GM12873 (cell line): ENCODE results near the gene APOD.

Experiments
- TF ChIP-seq, protein P1 (sequence below): IDR thresholded peaks from 2 replicates; pipeline ENCODE4 v1.5.1; 2012; ENCODE audit warnings: low read depth, mild to moderate bottlenecking, moderate library complexity, low read length, control low read depth; ENCODE audit not compliant: insufficient read depth; ENCODE audit errors: missing control alignments

Gene APOD

DNA sequence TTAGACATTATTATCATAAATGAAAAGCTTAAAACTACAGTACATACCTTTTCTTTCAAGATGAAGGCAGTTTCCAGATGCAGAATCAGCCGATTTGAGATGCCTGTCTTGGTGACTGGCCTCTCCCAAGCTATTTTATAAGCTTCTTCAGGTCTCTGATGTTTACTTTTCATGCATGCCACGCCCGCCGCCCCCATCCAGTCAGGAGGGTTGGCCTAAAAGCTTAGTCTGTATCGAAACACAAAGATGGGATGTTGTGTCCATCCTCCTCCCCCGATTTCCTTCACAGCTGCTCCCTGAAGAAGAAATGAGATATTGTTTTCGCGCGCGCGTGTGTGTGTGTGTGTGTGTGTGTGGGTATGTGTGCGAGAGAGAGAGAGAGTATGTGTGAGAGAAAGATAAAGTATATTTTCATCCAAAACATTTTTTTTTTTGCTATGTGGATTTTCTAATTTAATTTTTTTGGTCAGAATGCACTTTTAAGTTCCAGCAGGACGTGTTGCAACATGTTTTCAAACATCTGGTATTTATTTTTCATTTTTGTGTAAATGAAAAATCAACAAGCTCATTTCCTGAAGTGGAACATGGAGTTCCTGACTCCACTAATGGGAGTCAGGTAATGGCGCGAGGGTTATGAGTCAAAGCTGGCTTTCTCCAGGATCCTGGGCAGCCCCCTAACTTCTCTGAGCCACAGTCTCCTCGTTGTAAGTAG lies at the start of gene APOD:
Gene APOD (minus strand): TSS at position 110 of the 712 bp plus-strand sequence. CDS start 4,479 bp downstream, outside the sequence.
- TF ChIP-seq, protein P1, sequence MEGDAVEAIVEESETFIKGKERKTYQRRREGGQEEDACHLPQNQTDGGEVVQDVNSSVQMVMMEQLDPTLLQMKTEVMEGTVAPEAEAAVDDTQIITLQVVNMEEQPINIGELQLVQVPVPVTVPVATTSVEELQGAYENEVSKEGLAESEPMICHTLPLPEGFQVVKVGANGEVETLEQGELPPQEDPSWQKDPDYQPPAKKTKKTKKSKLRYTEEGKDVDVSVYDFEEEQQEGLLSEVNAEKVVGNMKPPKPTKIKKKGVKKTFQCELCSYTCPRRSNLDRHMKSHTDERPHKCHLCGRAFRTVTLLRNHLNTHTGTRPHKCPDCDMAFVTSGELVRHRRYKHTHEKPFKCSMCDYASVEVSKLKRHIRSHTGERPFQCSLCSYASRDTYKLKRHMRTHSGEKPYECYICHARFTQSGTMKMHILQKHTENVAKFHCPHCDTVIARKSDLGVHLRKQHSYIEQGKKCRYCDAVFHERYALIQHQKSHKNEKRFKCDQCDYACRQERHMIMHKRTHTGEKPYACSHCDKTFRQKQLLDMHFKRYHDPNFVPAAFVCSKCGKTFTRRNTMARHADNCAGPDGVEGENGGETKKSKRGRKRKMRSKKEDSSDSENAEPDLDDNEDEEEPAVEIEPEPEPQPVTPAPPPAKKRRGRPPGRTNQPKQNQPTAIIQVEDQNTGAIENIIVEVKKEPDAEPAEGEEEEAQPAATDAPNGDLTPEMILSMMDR = no peak

DNA sequence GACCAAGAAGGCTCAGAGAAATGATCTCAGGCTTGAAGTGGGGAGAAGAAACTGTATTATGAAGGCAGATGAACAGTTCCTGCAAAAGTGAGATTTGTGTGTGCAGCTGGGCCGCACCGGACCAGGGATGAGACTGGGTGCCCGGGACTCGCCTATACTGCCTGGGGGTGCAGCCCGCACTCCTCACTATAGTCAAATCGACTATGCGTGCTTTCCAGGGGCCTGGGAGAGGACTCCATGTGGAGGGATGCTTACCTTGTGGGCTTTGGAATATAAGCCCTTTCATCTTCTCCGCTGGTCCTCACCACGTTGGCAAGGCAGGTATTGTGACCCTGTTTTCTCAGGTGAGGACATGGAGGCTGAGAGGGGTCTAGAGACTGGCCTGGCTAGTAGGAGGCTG lies 32.9 kb upstream of the APOD start:
- TF ChIP-seq, protein P1 = no peak

DNA sequence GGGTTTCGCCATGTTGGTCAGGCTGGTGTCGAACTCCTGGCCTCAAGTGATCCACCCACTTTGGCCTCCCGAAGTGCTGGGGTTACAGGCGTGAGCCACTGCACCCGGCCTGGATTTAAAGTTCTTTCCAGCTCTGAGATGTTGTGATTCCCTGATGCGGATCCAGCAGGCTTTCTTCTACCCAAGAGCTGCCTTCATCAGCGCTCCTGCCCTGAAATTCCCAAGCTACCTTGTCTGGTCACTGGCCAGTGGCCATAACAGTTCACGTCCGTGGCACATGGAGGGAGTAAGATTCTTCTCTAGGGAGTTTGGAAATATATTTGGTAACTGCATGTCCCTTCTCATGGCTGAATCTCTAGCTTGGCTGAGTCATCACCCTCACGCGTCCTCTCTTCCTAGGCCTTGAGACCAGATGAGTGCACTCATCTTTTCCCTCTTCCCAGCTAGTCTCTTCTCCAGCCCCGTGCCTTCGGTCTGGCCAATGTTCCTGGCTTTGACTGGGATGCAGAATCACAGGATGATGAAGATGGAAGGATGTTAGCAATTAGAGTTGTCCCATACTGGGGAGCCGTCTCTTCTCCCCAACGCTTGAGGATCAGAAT lies 29.8 kb upstream of the APOD start:
- TF ChIP-seq, protein P1 = no peak

DNA sequence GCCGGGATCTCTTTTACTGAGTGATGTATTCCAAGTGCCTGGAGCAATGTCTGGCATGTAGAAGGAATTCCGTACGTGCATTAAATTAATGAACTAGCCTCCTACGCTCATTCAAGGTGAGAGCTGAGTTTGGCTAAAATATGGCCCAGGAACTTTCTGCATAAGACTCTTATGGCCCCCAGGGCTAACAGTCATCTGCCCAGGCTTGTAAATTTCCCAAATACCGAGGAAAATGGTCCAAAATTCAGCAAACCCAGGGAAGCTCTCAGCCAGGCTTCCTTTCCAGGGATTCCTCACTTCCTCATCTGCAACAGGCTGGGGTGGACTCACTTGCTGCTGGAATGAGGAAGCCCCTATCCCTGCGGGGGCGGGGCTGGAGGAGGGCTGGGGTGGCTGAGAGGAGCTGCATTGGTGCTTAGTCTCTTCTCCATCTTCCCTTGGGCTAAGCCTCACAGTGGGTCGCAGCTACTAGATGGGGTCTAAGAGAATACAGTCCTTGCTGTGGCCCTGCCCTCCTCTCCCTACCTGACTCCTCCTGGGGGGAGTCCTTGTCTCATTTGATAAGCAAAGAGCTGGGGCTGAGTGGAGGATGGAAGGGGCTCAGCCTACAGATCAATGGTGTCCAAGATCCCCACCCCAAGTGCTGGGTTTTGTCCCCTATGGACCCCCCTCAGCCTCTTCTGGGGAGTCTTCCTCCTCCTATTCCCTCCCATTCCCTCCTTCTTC lies 28.5 kb upstream of the APOD start:
- TF ChIP-seq, protein P1 = no peak

DNA sequence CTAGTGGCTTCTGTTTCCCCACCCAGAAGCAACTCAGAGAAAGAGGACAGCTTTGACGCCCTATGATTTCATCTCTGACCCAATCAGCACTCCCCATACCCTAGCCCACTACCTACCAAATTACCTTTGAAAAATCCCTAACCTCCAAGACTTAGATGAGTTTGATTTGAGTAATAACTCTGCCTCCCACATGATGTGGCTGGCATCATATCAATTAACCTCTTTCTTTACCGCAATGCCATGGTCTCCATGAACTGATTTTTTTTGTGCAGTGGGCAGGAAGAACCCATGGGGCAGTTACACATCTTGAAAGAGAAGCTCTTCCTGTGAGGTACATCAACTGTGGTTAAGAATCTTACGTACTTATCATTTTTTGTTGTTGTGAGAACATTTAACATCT lies 25.5 kb upstream of the APOD start:
- TF ChIP-seq, protein P1 = no peak

DNA sequence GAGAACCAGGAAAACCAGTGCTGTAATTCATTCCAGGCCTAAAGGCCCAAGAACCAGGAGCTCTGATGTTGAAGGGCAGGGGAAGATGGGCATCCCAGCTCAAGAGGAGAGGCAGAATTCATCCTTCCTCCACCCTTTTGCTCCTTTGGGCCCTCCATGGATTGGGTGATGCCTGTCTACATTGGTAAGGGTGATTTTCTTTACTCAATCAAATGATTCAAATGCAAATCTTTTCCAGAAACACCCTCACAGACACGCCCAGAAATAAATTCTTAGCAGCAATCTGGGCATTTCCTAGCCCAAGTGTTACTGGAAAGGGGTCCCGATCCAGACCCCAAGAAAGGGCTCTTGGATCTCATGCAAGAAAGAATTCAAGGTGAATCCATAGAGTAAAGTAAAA lies 17.6 kb upstream of the APOD start:
- TF ChIP-seq, protein P1 = no peak

DNA sequence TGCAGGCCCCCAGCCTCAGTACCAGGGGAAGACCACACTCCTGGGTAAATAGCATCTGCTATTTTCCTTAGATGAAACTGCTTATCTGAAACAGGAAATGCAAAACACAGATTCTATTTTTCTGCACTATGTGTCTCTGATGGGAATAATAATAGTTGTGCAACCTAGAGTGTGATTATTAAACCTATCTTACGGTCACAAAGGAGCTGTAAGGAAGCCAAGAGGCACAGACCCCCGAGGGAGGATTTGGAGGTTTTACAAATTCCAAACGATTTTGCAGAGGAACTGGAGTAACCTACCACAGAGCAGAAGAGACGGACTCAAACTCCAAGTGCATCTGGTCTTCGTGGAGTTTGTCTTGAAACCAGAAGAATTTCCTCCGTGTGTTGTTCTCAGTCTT lies 14.1 kb upstream of the APOD start:
- TF ChIP-seq, protein P1 = no peak
